K562 (cell line): ENCODE results near the gene DPP4.

ENCODE experiments used
- ARNT ChIP-seq, 2 experiments: fragments of 450-650 bp; IDR thresholded peaks; 2 replicates each; pipeline ENCODE4 v1.6.1; 2016; ENCODE audit warnings: mild to moderate bottlenecking in 1 of 2
- C11orf30 ChIP-seq: fragments of 450-650 bp; IDR thresholded peaks from 2 replicates; pipeline ENCODE4 v1.6.1; 2016; ENCODE audit warnings: low read depth, mild to moderate bottlenecking
- CC2D1A ChIP-seq: fragments of 450-650 bp; IDR thresholded peaks from 2 replicates; pipeline ENCODE4 v1.6.1; 2017; ENCODE audit warnings: mild to moderate bottlenecking
- EP300 ChIP-seq: IDR thresholded peaks from 2 replicates; pipeline ENCODE4 v1.6.1; 2012; ENCODE audit warnings: low read length, improper control_type of control experiment
- EZH2 ChIP-seq: IDR thresholded peaks from 2 replicates; pipeline ENCODE4 v1.6.1; 2012; ENCODE audit warnings: low read depth, mild to moderate bottlenecking, inconsistent platforms, low read length, borderline replicate concordance
- GABPB1 ChIP-seq: sonication (generic); formaldehyde crosslinking; IDR thresholded peaks from 2 replicates; pipeline ENCODE4 v1.8.0; 2022; ENCODE audit warnings: mild to moderate bottlenecking, missing genetic modification reagents
- HCFC1 ChIP-seq: IDR thresholded peaks from 2 replicates; pipeline ENCODE4 v1.6.1; 2012; ENCODE audit warnings: low read depth, low read length, improper control_type of control experiment
- KAT7 ChIP-seq: sonication (generic); formaldehyde crosslinking; IDR thresholded peaks from 2 replicates; pipeline ENCODE4 v1.8.0; 2022; ENCODE audit warnings: missing genetic modification reagents, mild to moderate bottlenecking, borderline replicate concordance
- KLF1 ChIP-seq: fragments of 450-650 bp; IDR thresholded peaks from 2 replicates; pipeline ENCODE4 v1.6.1; 2016; ENCODE audit warnings: missing genetic modification characterization, missing compliant biosample characterization
- NR2C2 ChIP-seq, 2 experiments: fragments of 200-800 bp in 1 of 2; sonication (Bioruptor generic) in 1 of 2; sonication (generic) in 1 of 2; formaldehyde crosslinking in 1 of 2; IDR thresholded peaks; 2 replicates each; pipeline versions ENCODE4 v1.6.1 to v1.8.0; 2016 to 2022; ENCODE audit warnings: mild to moderate bottlenecking in 1 of 2, missing compliant biosample characterization in 1 of 2, missing genetic modification characterization in 1 of 2, missing genetic modification reagents in 1 of 2
- RBM34 ChIP-seq: fragments of 200-400 bp; formaldehyde crosslinking; IDR thresholded peaks from 2 replicates; pipeline ENCODE4 v1.6.1; 2018; ENCODE audit warnings: low read length, borderline replicate concordance; ENCODE audit not compliant: insufficient read depth
- TCFL5 ChIP-seq: fragments of 250-450 bp; sonication (Bioruptor Pico); conservative IDR thresholded peaks from 2 replicates; pipeline ENCODE4 v1.6.1; 2021; ENCODE audit warnings: mild to moderate bottlenecking, moderate library complexity, matching md5 sums
- ZNF444 ChIP-seq: fragments of 250-450 bp; sonication (Bioruptor Pico); IDR thresholded peaks from 2 replicates; pipeline ENCODE4 v1.4.0; 2020; ENCODE audit warnings: mild to moderate bottlenecking, moderate library complexity
- TF ChIP-seq, protein P1 (sequence below), 3 experiments: IDR thresholded peaks in 2 of 3; conservative IDR thresholded peaks in 1 of 3; 2 replicates each; pipeline ENCODE4 v1.5.1; 2011 to 2012; ENCODE audit warnings: low read length in 3 of 3, mild to moderate bottlenecking in 3 of 3, control low read depth in 2 of 3, improper control_type of control experiment in 1 of 3, inconsistent platforms in 1 of 3, low read depth in 1 of 3, mixed read lengths in 1 of 3, moderate library complexity in 1 of 3; ENCODE audit not compliant: insufficient read depth in 2 of 3

DNA sequence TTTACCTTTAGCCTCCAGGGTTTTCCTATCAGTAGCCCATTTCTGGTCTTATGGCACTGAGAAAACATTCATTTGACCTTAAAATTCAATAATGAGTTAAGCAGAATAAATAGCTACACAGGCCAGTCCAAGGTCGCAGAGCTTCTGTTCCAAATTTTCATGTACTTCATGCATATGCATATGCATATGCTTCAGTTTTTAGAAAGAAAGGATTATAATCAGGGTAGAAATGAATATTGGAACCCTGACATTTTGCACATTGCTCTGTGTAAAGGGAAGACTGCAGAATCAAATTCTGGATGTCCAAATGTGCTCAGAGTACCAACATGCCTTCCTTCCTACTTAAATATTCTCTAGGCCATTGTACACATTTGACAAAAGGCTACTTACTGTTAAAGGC lies 104.9 kb downstream of the DPP4 start:
- TF ChIP-seq KAT7 (CRISPR knock-in tag) (no peak), CC2D1A (no peak), TCFL5 (CRISPR knock-in tag) (no peak), C11orf30 (no peak), ZNF444 (CRISPR knock-in tag) (no peak), EP300 (no peak), NR2C2 (CRISPR knock-in tag; IDR thresholded peaks at IDR 0.05) (no peak), NR2C2 (tag; IDR thresholded peaks at IDR 0.05) (no peak), HCFC1 (no peak), GABPB1 (CRISPR knock-in tag) (no peak), KLF1 (no peak), EZH2 (no peak), RBM34 (no peak), ARNT (IDR thresholded peaks at IDR 0.05) (no peak)
- TF ChIP-seq, protein P1, sequence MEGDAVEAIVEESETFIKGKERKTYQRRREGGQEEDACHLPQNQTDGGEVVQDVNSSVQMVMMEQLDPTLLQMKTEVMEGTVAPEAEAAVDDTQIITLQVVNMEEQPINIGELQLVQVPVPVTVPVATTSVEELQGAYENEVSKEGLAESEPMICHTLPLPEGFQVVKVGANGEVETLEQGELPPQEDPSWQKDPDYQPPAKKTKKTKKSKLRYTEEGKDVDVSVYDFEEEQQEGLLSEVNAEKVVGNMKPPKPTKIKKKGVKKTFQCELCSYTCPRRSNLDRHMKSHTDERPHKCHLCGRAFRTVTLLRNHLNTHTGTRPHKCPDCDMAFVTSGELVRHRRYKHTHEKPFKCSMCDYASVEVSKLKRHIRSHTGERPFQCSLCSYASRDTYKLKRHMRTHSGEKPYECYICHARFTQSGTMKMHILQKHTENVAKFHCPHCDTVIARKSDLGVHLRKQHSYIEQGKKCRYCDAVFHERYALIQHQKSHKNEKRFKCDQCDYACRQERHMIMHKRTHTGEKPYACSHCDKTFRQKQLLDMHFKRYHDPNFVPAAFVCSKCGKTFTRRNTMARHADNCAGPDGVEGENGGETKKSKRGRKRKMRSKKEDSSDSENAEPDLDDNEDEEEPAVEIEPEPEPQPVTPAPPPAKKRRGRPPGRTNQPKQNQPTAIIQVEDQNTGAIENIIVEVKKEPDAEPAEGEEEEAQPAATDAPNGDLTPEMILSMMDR (IDR thresholded peaks at IDR 0.05 in 2 of 3, conservative IDR thresholded peaks at IDR 0.05 in 1 of 3; ENCODE audit: insufficient read depth in 2 of 3, low read depth in 1 of 3, low read length in 3 of 3): no peak
